COLO829 (cell line): ENCODE results near the gene PIM3.
"Not testable (repeated sequence)": the region's sequence is repeated elsewhere in the genome, so short reads cannot be mapped to it uniquely, and the experiment has no call there.

ENCODE experiments used
- DNase-seq: peaks from one replicate; pipeline ENCODE4 v3.0.0; 2012; ENCODE audit warnings: low spot score

The PIM3 gene

DNA sequence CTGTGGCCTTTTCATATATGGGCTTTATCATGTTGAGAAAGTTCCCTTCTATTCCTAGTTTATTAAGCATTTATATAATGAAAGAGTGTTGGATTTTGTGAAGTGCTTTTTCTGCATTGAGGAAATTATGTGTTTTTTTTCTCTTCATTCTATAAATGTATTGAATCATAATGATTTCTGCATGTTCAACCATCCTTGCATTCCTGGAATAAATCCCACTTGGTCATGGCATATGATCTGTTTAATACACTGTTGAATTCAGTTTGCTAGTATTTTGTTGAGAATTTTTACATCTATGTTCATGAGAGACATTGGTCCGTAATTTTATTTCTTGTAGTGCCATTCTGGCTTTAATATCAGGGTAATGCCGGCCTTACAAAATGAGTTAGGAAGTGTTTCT, 25.8 kb downstream of the PIM3 start:
- no peak for DNase-seq

DNA sequence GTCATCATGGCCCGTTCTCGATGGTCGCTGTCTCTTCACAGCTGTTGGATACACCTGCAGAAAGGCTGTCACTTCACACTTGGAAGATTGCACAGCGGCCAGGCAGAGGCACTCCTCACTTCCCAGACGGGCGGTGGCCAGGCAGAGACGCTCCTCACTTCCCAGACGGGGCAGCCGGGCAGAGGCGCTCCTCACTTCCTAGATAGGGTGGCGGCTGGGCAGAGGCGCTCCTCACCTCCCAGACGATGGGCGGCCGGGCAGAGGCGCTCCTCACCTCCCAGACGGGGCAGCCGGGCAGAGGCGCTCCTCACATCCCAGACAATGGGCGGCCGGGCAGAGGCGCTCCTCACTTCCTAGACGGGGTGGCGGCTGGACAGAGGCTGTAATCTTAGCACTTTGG, 29.3 kb downstream of the PIM3 start:
- not testable (repeated sequence) for DNase-seq

DNA sequence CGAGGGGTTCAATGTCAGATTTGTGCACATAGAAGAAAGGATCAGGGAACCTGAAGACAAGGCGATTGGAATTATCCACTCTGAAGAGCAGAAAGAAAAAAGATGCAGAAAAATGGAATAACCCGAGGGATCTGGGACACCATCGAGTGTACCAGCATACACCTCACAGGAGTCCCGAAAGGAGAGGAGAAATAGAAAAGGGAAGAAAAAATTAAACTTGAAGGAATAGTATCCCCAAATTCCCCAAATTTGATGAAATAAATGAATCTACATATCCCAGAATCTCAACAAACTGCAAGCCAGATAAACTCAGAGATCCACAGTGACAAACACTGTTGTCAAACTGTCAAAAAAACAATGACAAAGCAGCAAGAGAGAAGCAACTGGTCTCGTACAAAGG, 30.6 kb downstream of the PIM3 start:
- DNase-seq: no peak

DNA sequence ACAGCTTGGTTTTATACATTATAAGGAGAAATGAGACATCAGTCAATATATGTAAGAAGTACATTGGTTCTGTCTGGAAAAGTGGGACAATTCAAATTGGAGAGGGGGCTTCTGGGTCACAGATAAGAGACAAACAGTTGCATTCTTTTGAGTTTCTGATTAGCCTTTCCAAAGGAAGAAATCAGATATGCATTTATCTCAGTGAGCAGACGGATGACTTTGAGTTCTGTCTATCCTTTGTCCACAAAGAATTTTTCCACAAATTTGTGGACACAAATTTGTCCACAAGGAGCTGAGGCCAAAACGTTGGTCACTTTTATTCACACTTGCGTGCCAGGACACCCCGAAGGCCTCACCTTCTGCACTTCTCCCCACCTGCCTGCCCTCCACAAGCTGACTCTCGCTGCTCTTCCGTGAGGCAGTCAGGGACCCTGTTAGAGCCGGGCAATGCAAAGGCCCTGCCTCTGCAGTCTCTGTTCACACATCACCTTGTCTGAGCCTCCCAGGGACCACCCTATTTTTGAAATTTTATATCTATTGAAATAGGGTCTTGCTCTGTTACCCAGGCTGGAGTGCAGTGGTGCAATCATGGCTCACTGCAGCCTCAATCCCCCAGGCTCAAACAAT, 31.4 kb downstream of the PIM3 start:
- DNase-seq: no peak

DNA sequence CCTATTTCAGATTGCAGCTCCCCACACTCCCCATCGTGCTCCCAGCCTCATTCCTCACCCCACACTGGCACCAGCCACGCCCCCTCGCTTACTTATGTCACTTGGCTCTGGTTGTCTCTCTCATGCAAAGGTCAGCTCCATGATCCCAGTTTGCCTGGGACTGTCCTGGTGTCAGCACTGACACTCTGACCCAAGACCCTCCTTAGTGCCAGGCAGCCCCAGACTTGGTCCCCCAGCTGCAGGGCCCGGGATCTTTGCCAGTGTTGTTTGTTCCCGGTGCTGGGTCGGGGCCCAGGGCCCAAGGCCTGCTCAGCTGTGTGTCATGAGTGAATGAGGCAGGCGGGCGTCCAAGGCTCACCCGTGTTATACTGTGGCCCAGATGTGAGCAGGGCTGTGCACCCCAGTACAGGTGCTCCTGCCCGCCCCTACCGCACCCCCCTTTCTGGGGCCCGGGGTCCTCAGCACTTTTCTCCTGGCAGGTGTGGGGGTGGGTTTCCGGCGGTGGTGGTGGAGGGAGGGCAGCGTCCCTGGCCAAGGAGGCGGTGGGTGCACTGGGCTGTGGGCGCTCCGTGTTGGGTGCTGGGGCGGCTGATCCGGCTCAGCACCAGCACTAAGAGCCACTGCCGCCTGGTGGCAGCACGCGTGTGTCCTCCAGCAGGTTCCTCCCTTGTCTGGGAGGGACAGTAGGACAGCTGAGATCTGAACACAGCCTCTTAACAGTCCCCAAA, 32.5 kb downstream of the PIM3 start:
- no peak for DNase-seq

DNA sequence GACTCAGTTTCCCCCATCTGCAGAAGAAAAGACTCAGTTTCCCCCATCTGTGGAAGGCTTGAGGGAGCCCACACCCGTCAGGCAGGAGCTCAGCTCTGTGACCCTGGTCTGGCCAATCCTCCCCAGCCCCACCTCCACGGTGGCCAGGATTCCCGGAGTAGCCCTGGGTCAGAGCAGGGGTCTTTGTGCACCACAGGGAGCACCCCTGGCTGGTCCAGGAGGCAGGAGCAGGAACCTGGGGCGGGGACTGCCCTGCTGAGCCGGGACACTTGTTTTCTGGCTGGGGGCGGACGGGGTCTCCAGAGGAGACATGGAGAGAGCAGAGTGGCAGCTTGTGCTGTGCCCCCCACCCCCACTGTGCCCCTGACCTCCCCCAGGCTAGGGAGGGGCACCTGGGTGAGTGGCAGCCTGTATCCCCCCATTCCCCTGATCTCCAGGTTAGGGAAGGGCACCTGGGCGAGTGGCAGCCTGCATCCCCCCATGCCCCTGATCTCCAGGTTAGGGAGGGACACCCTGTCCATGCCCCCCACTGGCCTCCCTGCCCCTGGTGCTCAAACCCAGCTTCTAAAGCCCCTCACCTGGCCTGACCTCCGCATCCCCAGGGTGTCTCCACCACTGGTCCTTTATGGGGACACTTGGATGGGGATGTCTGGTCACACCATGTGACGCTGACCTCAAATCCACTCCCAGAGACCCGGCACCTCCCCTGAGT, 33.2 kb downstream of the PIM3 start:
- DNase-seq: no peak

DNA sequence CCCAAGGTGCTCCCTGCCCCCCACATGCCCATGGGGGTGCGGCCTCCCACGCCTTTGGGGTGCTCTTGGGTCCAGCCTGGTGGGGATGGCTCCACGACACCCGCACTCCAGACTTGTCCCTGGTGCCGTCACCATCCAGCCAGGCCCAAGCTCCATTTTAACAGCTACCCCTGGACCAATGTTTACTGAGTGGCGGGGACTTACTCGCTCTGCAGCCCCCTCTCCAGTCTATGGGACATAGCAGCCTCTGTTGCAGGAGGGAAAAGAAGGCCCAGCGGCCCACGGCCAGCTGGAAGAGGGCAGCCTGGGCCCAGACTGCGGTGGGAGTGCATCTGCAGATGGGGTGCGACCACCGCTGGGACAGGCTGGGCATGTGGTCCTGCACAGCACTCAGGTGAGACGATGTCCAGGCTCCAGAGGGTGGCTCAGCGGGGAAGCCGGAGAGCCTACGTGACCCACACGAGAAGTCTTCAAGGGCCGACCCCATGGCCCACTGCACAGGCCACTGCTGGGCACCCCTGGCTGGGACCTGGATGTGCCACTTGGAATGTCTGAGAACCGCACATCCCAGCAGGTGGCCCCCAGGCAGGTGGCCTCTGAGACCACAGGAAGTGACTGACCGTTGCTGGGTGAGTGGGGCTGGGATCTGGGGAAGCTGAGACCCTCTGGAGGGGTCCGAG, 33.9 kb downstream of the PIM3 start:
- DNase-seq: no peak

DNA sequence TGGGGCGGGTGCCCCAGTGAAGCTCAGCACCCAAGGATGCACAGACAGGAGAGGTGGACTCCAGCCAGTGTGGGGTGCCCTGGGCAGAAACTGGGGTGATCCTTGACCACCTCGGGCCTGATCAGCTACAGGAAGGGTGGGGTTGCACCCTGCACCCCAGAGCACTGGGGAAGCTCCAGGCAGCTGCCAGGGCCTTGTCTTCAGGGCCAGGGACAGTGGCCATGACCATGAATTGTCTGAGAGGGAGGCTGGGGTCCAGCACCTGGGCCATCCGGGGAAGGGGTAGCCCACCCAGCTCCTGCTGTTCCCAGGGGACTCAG, 34.4 kb downstream of the PIM3 start:
- no peak for DNase-seq

DNA sequence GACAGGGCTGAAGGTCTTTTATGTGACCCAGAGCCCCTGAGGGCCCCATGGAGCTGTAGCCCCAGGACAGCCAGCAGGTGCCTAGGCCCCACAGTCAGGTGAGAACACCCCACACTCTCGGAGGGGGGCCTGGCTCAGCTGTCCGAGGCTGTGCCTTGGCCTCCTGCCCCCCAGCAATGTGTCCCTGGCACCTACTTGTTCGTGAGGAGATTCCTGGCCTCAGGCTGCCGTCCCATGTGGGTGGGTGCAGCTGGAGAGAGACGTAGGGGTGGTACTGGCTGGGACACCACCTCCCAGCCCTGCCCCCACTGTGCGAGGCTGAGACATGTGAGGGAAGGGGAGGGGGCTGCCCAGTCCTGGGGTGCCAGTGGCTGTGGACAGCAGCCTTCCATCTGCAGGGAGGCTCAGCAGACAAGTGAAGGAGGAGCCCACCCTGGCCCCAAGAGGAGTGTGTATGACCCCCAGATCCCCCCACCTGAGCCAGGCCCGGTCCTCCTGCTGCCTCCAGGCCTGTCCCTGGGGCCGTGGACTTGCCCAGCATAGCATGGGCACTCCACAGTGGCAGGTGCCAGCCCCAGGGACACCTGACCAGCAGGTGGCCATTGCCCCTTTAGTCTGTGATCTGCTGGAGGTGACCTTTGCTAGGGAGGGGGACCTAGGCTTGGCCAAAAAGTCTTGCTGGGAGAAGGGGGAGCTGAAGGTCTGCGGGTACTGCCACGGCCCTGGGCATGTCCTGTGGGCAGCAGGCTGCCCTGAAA, 35.0 kb downstream of the PIM3 start:
- DNase-seq: no peak

DNA sequence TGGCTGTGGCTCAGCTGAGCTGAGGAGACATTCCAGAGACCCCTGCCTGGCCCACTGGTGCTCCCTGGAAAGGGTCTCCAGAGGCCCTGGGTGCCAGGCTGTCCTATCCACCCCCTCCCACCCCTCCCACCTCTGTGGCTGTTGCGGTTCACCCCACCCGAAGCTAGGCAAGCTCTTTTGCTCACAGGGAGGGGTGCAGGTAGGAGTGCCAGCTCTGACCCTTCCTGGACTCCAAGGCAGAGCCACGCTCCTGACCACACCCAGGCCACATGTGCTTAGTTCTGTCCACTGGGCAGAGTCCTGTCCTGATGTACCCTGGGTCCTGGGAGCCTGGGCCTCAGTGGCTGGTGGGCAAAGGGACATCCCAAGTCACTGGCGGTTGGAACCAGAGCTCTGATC, 35.5 kb downstream of the PIM3 start:
- DNase-seq: no peak

DNA sequence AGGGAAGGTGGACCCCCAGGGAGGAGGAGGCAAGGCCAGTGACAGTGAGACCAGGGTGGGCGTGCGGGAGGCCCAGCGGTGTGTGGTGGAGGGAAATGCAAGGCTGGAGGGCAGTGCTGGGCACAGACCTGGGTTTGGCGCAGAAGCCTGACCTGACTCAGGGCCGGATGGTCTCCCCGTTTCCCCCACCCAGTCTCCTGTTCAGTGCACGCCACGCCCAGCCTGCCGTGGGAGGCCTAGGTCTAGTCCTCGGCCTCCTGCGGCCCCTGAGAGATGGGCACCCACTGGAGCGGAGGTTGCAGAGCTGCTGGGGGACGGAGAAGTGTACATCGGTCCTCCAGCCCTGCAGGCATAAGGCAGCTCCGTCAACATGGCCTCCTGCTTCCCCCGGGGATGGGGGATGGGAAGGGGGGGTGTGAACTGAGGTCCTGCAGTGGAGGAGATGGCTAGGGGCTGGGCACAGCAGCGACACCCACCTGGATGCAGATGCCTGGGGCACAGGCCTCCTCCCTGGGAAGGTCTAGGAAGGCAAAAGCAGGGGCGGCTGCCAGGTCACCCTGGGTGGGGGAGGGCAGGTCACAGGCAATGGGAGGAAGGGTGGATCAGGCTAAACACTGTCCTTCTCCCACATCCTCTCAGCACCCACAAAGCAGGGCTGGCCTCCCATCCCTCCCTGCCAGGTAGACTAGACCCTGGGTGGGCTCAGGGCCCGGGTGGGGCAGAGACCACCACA, 36.1 kb downstream of the PIM3 start:
- no peak for DNase-seq

DNA sequence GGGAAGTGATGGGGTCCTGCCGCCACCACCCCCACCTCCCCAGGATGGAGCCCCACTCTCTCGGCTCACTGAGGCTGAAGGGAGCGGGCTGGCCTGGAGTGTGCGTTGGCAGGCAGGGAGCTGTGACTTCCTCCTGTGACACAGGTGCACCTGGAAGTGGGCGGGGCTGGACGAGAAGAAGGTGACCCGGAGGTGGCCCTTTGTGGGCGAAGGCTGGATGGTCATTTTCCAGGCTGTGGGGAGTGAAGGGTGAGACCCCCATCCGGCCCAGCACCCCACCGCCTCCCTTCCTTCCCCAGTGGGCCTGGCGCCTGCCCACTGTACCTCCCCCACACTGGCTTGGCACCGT, 36.7 kb downstream of the PIM3 start:
- DNase-seq: no peak

DNA sequence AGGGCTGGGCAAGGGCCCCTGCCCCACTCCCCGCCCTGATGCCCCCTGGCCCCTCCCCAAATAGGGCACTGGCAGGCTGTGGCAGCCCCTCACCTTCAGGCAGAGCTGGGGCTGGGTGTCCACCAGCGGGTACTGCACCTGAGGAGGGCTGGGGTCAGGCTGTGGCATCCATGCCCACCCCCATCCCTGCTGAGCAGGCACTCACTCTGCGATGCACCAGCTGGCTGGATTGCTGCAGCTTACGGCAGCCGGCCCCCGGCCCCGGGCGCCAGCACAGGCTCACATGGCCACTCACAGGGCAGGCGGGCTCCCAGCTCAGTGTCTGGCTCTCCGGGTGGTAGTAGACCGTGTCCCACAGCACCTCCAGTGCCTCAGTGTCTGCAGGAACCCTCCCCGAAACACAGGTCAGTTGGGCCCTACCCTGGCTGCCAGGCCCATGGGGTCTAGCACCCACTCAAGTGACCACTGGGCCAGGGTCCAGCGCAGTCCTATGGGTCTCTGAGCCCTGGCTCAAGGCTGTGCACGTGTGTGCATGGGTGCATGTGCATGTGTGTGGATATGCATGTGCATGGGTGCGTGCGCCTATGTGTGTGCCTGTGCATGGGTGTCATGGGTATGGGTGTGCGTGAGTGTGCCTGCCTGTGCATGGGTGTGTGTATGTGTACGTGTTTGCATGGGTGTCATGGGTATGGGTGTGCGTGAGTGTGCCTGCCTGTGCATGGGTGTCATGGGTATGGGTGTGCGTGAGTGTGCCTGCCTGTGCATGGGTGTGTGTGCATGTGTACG, 37.6 kb downstream of the PIM3 start:
- no peak for DNase-seq

DNA sequence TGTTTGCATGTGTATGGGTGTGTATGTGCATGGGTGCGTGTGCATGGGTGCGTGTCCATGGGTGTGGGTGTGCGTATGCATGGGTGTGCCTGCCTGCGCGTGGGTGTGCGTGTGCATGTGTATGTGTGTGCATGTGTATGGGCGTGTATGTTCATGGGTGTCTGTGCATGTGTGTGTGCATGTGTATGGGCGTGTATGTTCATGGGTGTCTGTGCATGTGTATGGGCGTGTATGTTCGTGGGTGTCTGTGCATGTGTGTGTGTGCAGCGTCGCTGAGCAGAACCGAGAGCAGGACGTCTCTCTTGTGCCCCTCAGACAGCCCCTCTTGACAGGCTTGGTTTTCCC, 38.1 kb downstream of the PIM3 start:
- no peak for DNase-seq

DNA sequence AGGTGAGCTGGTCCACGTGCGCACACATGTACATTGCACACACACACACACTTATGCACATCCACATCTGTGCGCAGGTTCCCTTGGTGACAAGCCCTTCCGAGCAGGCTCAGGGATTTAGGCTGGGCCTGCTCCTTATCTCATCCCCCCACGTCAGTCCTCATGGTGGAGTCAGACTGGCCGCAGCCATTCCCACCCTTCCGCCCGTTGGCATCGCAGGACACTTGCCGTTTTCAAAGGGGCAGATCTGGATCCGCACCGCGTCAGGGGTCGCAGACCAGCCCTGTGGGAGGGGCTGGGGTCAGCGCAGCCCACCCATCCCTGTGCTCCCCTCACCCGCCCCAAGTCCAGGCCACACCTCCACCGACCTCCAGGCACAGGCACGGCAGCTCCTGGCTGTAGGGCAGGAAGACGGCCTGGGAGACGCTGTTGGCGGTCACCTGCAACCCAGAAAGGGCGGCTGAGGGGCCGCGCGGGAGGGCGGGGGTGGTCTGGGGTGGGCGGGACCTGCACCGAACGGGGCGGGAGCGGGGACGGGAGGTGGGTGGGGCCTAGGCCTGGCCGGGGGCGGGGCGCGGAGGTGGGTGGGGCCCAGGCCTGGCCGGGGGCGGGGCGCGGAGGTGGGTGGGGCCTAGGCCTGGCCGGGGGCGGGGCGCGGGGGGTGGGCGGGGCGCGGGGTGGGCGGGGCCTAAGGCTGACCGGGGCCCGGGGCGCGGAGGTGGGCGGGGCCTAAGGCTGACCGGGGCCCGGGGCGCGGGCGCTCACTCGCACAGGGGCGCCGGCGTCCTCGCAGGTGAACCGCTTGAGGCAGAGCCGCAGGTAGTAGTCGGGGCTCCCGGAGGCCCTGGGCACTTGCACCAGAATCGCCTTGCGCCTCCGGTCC, 38.7 kb downstream of the PIM3 start:
- DNase-seq: no peak

DNA sequence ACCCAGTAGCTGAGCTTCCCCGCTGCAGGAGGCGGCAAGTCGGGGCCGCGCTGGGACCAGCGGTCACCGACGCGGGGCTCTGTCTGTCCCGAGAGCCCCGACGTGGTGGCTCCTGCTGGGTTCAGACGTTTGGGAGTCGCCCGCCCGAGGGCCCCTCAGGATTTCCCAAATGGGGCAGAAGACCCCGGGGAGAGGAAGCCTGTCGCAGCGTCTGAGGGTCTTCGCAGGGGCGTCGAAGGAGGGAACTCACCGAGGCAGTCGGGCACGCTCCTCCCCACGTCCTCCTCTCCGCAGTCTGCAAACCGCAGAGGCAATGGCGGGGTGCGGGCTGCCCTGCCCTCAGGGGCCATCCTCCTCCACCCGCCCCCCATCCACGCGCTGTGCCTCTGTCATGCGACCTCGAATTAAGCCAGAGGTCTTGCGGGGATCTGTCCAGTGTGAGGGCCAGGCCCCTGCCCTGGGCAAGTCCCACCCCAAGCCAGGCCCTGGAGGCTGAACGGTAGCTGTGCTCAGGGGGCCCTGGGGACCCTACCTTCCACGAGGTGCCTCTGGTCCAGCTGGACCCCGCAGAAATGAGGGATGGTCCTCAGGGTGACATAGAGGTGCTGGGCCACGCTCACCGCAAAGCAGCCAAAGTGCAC, 39.5 kb downstream of the PIM3 start:
- no peak for DNase-seq

DNA sequence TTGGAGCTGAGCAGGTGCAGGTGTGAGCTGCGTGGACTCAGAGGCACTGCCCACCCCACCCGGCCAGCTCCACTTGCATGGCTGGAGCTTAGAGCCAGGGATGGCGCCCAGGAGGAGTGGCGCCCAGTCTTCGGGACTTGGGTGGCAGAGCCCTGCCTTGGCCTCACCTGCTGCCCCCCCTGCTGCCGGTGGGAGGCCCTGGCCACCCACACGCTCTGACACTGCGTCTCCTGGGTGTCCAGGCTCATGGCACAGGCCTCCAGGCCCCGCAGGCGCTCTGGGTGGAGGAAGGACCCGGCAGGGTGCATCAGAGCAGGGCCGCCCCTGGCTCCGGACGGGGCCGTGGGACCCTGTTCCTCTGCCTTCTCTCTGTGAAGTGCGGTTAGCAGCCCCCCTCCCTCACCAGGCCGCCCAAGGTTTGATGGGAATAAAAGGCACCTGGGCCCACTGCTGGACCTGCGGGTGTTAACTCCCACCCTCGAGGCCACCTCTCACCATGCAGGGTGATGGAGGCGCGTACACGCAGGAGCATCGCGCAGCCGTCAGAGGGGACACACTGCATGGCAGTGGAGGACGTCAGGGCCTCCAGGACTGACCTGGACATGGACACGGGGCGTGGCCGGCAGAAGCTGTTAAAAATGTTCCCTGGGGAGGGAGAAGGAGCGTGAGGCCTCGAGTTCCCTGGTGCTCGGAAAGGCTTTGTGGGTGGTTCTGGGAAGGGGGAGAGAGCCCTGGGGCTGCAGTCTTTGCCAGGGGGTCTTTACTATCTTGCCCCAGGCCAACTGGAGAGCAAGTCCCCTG, 40.2 kb downstream of the PIM3 start:
- DNase-seq: no peak

DNA sequence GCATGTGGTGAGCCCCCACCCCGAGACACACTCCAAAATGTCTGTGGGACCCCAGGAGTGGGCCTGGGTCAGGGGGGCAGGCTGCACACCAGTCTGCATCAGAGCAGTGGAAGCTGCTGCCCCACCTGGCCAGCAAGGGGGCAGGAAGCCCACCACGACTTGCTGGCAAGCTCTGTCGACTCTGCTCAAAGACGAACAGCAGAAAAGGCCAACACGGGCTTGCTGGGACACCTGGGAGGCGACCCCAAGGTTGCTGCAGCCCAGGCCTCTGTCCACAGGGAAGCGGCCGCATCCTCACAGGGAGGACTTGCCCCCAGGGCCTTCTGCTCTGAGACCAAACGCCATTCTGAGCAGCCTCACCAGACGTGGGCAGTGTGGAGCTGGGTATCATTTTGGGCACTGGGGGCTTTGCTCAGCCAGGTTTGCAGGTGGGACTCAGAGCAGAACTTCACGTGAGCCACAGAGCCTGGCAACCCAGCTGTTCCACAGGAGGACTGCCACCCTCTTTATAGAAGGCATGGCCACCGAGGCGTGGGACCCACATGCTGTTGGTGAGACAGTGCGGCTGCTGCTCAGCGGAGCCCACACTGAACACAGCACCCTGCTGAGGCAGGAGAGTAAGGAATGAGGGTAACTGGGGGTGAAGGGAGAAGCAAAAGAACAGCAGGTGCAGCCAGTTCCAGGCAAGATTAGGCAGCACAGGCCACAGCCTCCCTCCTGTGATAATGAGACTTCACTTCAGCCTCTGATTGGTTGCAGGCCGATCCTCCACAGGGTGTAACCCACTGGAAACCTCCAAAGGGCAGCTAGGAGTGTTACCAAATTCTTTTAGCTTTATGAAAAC, 41.0 kb downstream of the PIM3 start:
- no peak for DNase-seq
